IMR-90 (cell line): Measurements from ENCODE around the gene SDC1. TPM values are rescaled to one million over a fixed set of nuclear protein-coding genes. Genes with fewer than 3 reads are reported as not detected.

Experiments used
- ATAC-seq: fragments of 200-7000 bp; cut with Tn5 transposase; 2 replicates; pipeline ENCODE4 v1.9.1; 2020; ENCODE audit warnings: low read depth, mild to moderate bottlenecking, moderate library complexity
- BruUV-seq: library from RNA; stranded (reverse); fragments of 400-500 nt; replicated peaks from 2 replicates; lab custom pipeline; 2021; lab: Mats Ljungman, UMichigan
- CTCF ChIA-PET: fragments of 300-600 bp; formaldehyde crosslinking; extraction: SDS; loops from one replicate; lab custom pipeline; 2021; ENCODE audit warnings: antibody characterized with exemption; lab: Yijun Ruan, JAX
- POLR2A ChIA-PET: fragments of 300-600 bp; sonication (Branson Sonifier 250); formaldehyde crosslinking; loops from one replicate; lab custom pipeline; 2022; ENCODE audit warnings: antibody characterized with exemption; ENCODE audit not compliant: unreplicated experiment; lab: Charles Lee
- DNase-seq: peaks from one replicate; pipeline ENCODE4 v3.0.0; 2013
- H2AFZ ChIP-seq: replicated peaks from 2 replicates; pipeline ENCODE3; 2013; ENCODE audit warnings: low read length, mild to moderate bottlenecking; ENCODE audit not compliant: poor library complexity
- H2AK5ac ChIP-seq: 2 replicates; pipeline ENCODE4 v1.6.1; 2013; ENCODE audit warnings: low read depth, low read length, inconsistent platforms
- H2AK9ac ChIP-seq: replicated peaks from 2 replicates; pipeline ENCODE3; 2013; ENCODE audit warnings: mild to moderate bottlenecking, low read depth, low read length, moderate library complexity; ENCODE audit not compliant: poor library complexity
- H2BK120ac ChIP-seq: 2 replicates; pipeline ENCODE4 v1.6.1; 2013; ENCODE audit warnings: low read depth, low read length, inconsistent platforms
- H2BK15ac ChIP-seq: 3 replicates; pipeline ENCODE4 v1.6.1; 2013; ENCODE audit warnings: low read depth, low read length, inconsistent platforms
- H2BK20ac ChIP-seq: 2 replicates; pipeline ENCODE4 v1.6.1; 2013; ENCODE audit warnings: low read depth, mild to moderate bottlenecking, inconsistent platforms, low read length, moderate library complexity
- H2BK5ac ChIP-seq: 2 replicates; pipeline ENCODE4 v1.6.1; 2013; ENCODE audit warnings: mild to moderate bottlenecking, low read depth, low read length, inconsistent platforms; ENCODE audit not compliant: poor library complexity, severe bottlenecking
- H3K14ac ChIP-seq: replicated peaks from 2 replicates; pipeline ENCODE4 v1.6.1; 2013; ENCODE audit warnings: low read depth, low read length, inconsistent platforms
- H3K18ac ChIP-seq: 2 replicates; pipeline ENCODE4 v1.6.1; 2013; ENCODE audit warnings: low read depth, low read length, control low read depth
- H3K23ac ChIP-seq: 2 replicates; pipeline ENCODE4 v1.6.1; 2013; ENCODE audit warnings: low read depth, low read length, inconsistent platforms
- H3K27ac ChIP-seq: 2 replicates; pipeline ENCODE4 v1.5.1; 2013; ENCODE audit warnings: mild to moderate bottlenecking, control low read depth, low read length; ENCODE audit not compliant: insufficient read depth
- H3K27me3 ChIP-seq: 2 replicates; pipeline ENCODE4 v1.6.1; 2013; ENCODE audit warnings: low read length; ENCODE audit not compliant: control insufficient read depth, insufficient read depth
- H3K36me3 ChIP-seq: 2 replicates; pipeline ENCODE4 v1.6.1; 2013; ENCODE audit warnings: low read length, mixed read lengths; ENCODE audit not compliant: control insufficient read depth, insufficient read depth
- H3K4ac ChIP-seq: 2 replicates; pipeline ENCODE4 v1.6.1; 2013; ENCODE audit warnings: low read depth, low read length, inconsistent platforms
- H3K4me1 ChIP-seq: 2 replicates; pipeline ENCODE4 v1.6.1; 2013; ENCODE audit warnings: low read length, mixed read lengths; ENCODE audit not compliant: control insufficient read depth, insufficient read depth
- H3K4me2 ChIP-seq: 2 replicates; pipeline ENCODE4 v1.6.1; 2013; ENCODE audit warnings: low read depth, mild to moderate bottlenecking, control low read depth, low read length, moderate library complexity
- H3K4me3 ChIP-seq: 2 replicates; pipeline ENCODE4 v1.5.1; 2013; ENCODE audit warnings: low read depth, mild to moderate bottlenecking, control low read depth, low read length, moderate library complexity; ENCODE audit not compliant: insufficient read depth
- H3K56ac ChIP-seq: 2 replicates; pipeline ENCODE4 v1.6.1; 2013; ENCODE audit warnings: low read length, inconsistent platforms; ENCODE audit not compliant: insufficient read depth; ENCODE audit errors: extremely low read depth
- H3K79me1 ChIP-seq, 2 experiments: 2 replicates each; pipeline ENCODE4 v1.6.1; 2013; ENCODE audit warnings: low read length in 2 of 2, inconsistent platforms in 1 of 2, low read depth in 1 of 2
- H3K9ac ChIP-seq: 2 replicates; pipeline ENCODE4 v1.6.1; 2013; ENCODE audit warnings: low read depth, low read length, control low read depth
- H3K9me1 ChIP-seq: 2 replicates; pipeline ENCODE4 v1.6.1; 2013; ENCODE audit warnings: low read length, inconsistent platforms; ENCODE audit not compliant: insufficient read depth
- H3K9me3 ChIP-seq: 2 replicates; pipeline ENCODE4 v1.6.1; 2013; ENCODE audit warnings: low read length; ENCODE audit not compliant: control insufficient read depth, insufficient read depth
- H4K20me1 ChIP-seq: 2 replicates; pipeline ENCODE4 v1.6.1; 2013; ENCODE audit warnings: low read length, inconsistent platforms; ENCODE audit not compliant: insufficient read depth
- H4K5ac ChIP-seq: 2 replicates; pipeline ENCODE4 v1.6.1; 2013; ENCODE audit warnings: mild to moderate bottlenecking, low read depth, low read length, control low read depth
- H4K8ac ChIP-seq, 2 experiments: 2 replicates each; pipeline ENCODE4 v1.6.1; 2013; ENCODE audit warnings: low read depth in 2 of 2, low read length in 2 of 2, control low read depth in 1 of 2, inconsistent platforms in 1 of 2
- H4K91ac ChIP-seq: 2 replicates; pipeline ENCODE4 v1.6.1; 2013; ENCODE audit warnings: low read depth, low read length, inconsistent platforms; ENCODE audit not compliant: insufficient read depth
- BHLHE40 ChIP-seq: fragments of 150-350 bp; IDR thresholded peaks from 2 replicates; pipeline ENCODE4 v1.6.1; 2016; ENCODE audit warnings: mild to moderate bottlenecking, low read depth, low read length
- CEBPB ChIP-seq: IDR thresholded peaks from 2 replicates; pipeline ENCODE4 v1.6.1; 2012; ENCODE audit warnings: low read depth, low read length, improper control_type of control experiment
- CHD1 ChIP-seq: IDR thresholded peaks from 2 replicates; pipeline ENCODE4 v1.6.1; 2012; ENCODE audit warnings: low read depth, low read length, improper control_type of control experiment
- FOS ChIP-seq: fragments of 150-350 bp; IDR thresholded peaks from 2 replicates; pipeline ENCODE4 v1.6.1; 2016; ENCODE audit warnings: low read depth, low read length
- MAFK ChIP-seq: IDR thresholded peaks from 2 replicates; pipeline ENCODE4 v1.6.1; 2012; ENCODE audit warnings: low read depth, low read length, improper control_type of control experiment
- MAZ ChIP-seq: IDR thresholded peaks from 2 replicates; pipeline ENCODE4 v1.6.1; 2012; ENCODE audit warnings: low read depth, mild to moderate bottlenecking, low read length, improper control_type of control experiment, moderate library complexity, borderline replicate concordance
- MXI1 ChIP-seq: IDR thresholded peaks from 2 replicates; pipeline ENCODE4 v1.6.1; 2012; ENCODE audit warnings: low read depth, mild to moderate bottlenecking, low read length, moderate library complexity, borderline replicate concordance
- NFE2L2 ChIP-seq: fragments of 150-350 bp; IDR thresholded peaks from 2 replicates; pipeline ENCODE4 v1.6.1; 2016; ENCODE audit warnings: low read depth, mild to moderate bottlenecking, low read length
- POLR2A ChIP-seq: IDR thresholded peaks from 2 replicates; pipeline ENCODE4 v1.6.1; 2012; ENCODE audit warnings: mild to moderate bottlenecking, low read depth, low read length
- RAD21 ChIP-seq: IDR thresholded peaks from 2 replicates; pipeline ENCODE4 v1.6.1; 2012; ENCODE audit warnings: low read length, improper control_type of control experiment
- RCOR1 ChIP-seq: IDR thresholded peaks from 2 replicates; pipeline ENCODE4 v1.6.1; 2012; ENCODE audit warnings: mild to moderate bottlenecking, low read length, improper control_type of control experiment; ENCODE audit not compliant: insufficient replicate concordance
- RFX5 ChIP-seq: IDR thresholded peaks from 2 replicates; pipeline ENCODE4 v1.8.0; 2012; ENCODE audit warnings: low read depth, mild to moderate bottlenecking, low read length, moderate library complexity
- SMC3 ChIP-seq: fragments of 150-350 bp; IDR thresholded peaks from 2 replicates; pipeline ENCODE4 v1.6.1; 2016; ENCODE audit warnings: low read depth, mild to moderate bottlenecking, antibody characterized with exemption, low read length, moderate library complexity
- WGBS, 2 experiments: methylation state at CpG; one replicate each; pipeline versions ENCODE4 v1.1.5 to v1.1.7; 2013; ENCODE audit warnings: missing lambda C conversion rate in 2 of 2; ENCODE audit not compliant: insufficient read length in 1 of 2; ENCODE audit errors: extremely low coverage in 2 of 2; 5-methylcytosine and 5-hydroxymethylcytosine counted together
- dilution Hi-C: fragments of 300-500 bp; cut with HindIII; formaldehyde crosslinking; loops from one replicate; pipeline ENCODE4 v1.14.3; 2018; ENCODE audit warnings: low sequenced_read_pairs; ENCODE audit not compliant: unreplicated experiment
- in situ Hi-C: fragments of 300-500 bp; cut with MboI; formaldehyde crosslinking; loops from 3 replicates; pipeline ENCODE4 v1.14.3; 2019; ENCODE audit warnings: low sequenced_read_pairs, inconsistent platforms, mixed read lengths
- intact Hi-C: fragments of 100-400 bp; cut with micrococcal nuclease; formaldehyde crosslinking; loops from 2 replicates; pipeline ENCODE4 v1.10.0; 2022
- polyA plus RNA-seq, 3 experiments: library from polyadenylated mRNA; depleted of rRNA; stranded (reverse); fragments of >200 nt; gene quantifications; 2 replicates each; pipeline ENCODE4 v1.2.3, GENCODE V29; 2012; ENCODE audit warnings: low replicate concordance in 1 of 3
- total RNA-seq: library from RNA; depleted of rRNA; stranded (reverse); fragments of >200 nt; gene quantifications from 2 replicates; pipeline ENCODE4 v1.2.3, GENCODE V29; 2012
- TF ChIP-seq, protein P1 (sequence below): conservative IDR thresholded peaks from 2 replicates; pipeline ENCODE4 v1.5.1; 2012; ENCODE audit warnings: mild to moderate bottlenecking, low read depth, low read length, improper control_type of control experiment
- TF ChIP-seq, protein P2 (sequence below): fragments of 150-350 bp; IDR thresholded peaks from 2 replicates; pipeline ENCODE4 v1.6.1; 2016; ENCODE audit warnings: low read depth, mild to moderate bottlenecking, low read length, moderate library complexity, borderline replicate concordance
- TF ChIP-seq, protein P3 (sequence below): fragments of 150-350 bp; IDR thresholded peaks from 2 replicates; pipeline ENCODE4 v1.6.1; 2017; ENCODE audit warnings: mild to moderate bottlenecking, antibody characterized with exemption, low read length, low read depth

SDC1 gene
- total and polyA plus RNA-seq, 2 of the 4 experiments (the other 2 are of a cell fraction): 22.0 to 28.3 TPM

DNA sequence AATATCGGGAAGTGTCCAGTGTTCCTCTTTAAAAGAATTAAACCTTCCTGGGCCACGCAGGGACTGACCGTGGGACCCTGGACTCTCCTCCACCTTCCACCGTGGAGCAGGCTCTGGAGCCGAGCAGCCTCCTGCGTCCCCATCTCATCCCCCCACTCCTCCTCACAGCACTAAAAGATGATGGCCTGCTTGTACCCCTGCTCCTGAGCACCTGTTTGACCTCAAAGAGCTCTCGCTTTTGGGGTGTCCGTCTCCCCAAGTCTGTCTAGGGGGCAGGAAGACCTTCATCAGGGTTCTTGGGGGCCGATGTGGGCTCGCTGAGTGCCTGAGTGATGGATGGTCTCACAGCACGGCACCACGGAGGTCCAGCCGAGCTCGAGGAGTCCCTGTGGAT, 1.2 kb upstream of the SDC1 start:
- no peaks in the 10 kb centered on the region for H3K27me3 ChIP-seq
- TF ChIP-seq MAZ: no peak
- no peak for TF ChIP-seq FOS
- no peak for TF ChIP-seq NFE2L2
- TF ChIP-seq, protein P1, sequence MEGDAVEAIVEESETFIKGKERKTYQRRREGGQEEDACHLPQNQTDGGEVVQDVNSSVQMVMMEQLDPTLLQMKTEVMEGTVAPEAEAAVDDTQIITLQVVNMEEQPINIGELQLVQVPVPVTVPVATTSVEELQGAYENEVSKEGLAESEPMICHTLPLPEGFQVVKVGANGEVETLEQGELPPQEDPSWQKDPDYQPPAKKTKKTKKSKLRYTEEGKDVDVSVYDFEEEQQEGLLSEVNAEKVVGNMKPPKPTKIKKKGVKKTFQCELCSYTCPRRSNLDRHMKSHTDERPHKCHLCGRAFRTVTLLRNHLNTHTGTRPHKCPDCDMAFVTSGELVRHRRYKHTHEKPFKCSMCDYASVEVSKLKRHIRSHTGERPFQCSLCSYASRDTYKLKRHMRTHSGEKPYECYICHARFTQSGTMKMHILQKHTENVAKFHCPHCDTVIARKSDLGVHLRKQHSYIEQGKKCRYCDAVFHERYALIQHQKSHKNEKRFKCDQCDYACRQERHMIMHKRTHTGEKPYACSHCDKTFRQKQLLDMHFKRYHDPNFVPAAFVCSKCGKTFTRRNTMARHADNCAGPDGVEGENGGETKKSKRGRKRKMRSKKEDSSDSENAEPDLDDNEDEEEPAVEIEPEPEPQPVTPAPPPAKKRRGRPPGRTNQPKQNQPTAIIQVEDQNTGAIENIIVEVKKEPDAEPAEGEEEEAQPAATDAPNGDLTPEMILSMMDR: no peak
- no peak for TF ChIP-seq MAFK
- TF ChIP-seq, protein P2, sequence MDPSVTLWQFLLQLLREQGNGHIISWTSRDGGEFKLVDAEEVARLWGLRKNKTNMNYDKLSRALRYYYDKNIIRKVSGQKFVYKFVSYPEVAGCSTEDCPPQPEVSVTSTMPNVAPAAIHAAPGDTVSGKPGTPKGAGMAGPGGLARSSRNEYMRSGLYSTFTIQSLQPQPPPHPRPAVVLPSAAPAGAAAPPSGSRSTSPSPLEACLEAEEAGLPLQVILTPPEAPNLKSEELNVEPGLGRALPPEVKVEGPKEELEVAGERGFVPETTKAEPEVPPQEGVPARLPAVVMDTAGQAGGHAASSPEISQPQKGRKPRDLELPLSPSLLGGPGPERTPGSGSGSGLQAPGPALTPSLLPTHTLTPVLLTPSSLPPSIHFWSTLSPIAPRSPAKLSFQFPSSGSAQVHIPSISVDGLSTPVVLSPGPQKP: no peak
- no peak for TF ChIP-seq MXI1
- no peak for TF ChIP-seq SMC3
- TF ChIP-seq CEBPB: no peak
- TF ChIP-seq CHD1: no peak
- no peak for TF ChIP-seq RAD21
- no peak for TF ChIP-seq RCOR1
- no peak for TF ChIP-seq POLR2A
- TF ChIP-seq BHLHE40: no peak
- TF ChIP-seq, protein P3, sequence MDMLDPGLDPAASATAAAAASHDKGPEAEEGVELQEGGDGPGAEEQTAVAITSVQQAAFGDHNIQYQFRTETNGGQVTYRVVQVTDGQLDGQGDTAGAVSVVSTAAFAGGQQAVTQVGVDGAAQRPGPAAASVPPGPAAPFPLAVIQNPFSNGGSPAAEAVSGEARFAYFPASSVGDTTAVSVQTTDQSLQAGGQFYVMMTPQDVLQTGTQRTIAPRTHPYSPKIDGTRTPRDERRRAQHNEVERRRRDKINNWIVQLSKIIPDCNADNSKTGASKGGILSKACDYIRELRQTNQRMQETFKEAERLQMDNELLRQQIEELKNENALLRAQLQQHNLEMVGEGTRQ: no peak
- TF ChIP-seq RFX5: no peak
- WGBS, 2 experiments: 93% methylated on average over 3 of the region's 14 CpGs; no CpG with 5 or more reads in 1 of the 2 experiments
- peaks cover 15% of the 10 kb centered on the region for H3K4me1 ChIP-seq
- H2BK5ac ChIP-seq: no peak overlapping the region
- H3K23ac ChIP-seq: no peak overlapping the region
- H3K4me3 ChIP-seq: no peak overlapping the region
- in situ Hi-C loops: no loop called here
- no peak overlapping the region for H3K14ac ChIP-seq
- DNase-seq (no peak), ATAC-seq (no peak)
- no peak overlapping the region; the same call in 1 of the 2 replicates for H3K4ac ChIP-seq
- H3K79me1 ChIP-seq: peaks cover 0 to 13% of the 10 kb centered on the region in 2 experiments; a peak in 2 of 4 replicates
- peak overlapping the region; percentile 97 for H2AFZ ChIP-seq
- H2AK5ac ChIP-seq: no peak overlapping the region
- no peak overlapping the region for H4K5ac ChIP-seq
- no peak overlapping the region for H4K91ac ChIP-seq
- no peak overlapping the region for H3K27ac ChIP-seq
- H3K9me3 ChIP-seq: 0 out of 2 replicates have a peak, but pooled peaks cover 2% of the 10 kb centered on the region
- peak overlapping the region; percentile 75 for H2AK9ac ChIP-seq
- H4K20me1 ChIP-seq: no peaks in the 10 kb centered on the region
- H3K9me1 ChIP-seq: peaks cover 2% of the 10 kb centered on the region
- dilution Hi-C loops: no loop called here
- intact Hi-C loops: no loop called here
- no peak overlapping the region for H3K56ac ChIP-seq
- BruUV-seq: no TSS peak
- H2BK15ac ChIP-seq: no peak overlapping the region
- CTCF ChIA-PET: interaction anchor here (0.5 to 2.2 kb wide), 7 partner anchors 13 to 119 kb away, joined by 3 to 10 read pairs (median 4); no protein-coding TSS in a partner anchor
- no peak overlapping the region for H2BK120ac ChIP-seq
- H2BK20ac ChIP-seq: no peak overlapping the region
- H3K36me3 ChIP-seq: no peaks in the 10 kb centered on the region
- H3K9ac ChIP-seq: no peak overlapping the region
- H3K4me2 ChIP-seq: no peak overlapping the region
- no peak overlapping the region for H3K18ac ChIP-seq
- POLR2A ChIA-PET: no interaction called here
- H4K8ac ChIP-seq: no peak overlapping the region
